HCT116 (cell line): ENCODE measurements around the gene FTO. TPM values are rescaled to one million over a fixed set of nuclear protein-coding genes. Genes with fewer than 3 reads are reported as not detected.

ENCODE experiments used
- ATAC-seq: fragments of 200-7000 bp; cut with Tn5 transposase; 2 replicates; pipeline ENCODE4 v1.9.1; 2020; ENCODE audit warnings: mild to moderate bottlenecking, moderate library complexity
- BruUV-seq: library from RNA; stranded (reverse); fragments of 400-500 nt; replicated peaks from 2 replicates; lab custom pipeline; 2021; lab: Mats Ljungman, UMichigan
- CTCF ChIA-PET: fragments of 300-600 bp; sonication (Branson Sonifier 250); formaldehyde crosslinking; loops from one replicate; lab custom pipeline; 2021; ENCODE audit warnings: antibody characterized with exemption; lab: Charles Lee
- POLR2A ChIA-PET: fragments of 300-600, 350-600 bp; sonication (Branson Sonifier 250); formaldehyde crosslinking; loops from one replicate; lab custom pipeline; 2021; ENCODE audit warnings: antibody characterized with exemption; lab: Charles Lee
- RAD21 ChIA-PET, 2 experiments: fragments of 300-600 bp; sonication (Branson Sonifier 250); formaldehyde crosslinking; loops; one replicate each; lab custom pipeline; 2023; ENCODE audit warnings: low total read pairs in 2 of 2; ENCODE audit not compliant: uncharacterized antibody in 2 of 2, unreplicated experiment in 2 of 2, low non-redundant PET in 1 of 2; lab: Charles Lee
- DNase-seq: peaks from one replicate; pipeline ENCODE4 v3.0.0-alpha.2; 2010; ENCODE audit warnings: low read depth, low spot score
- H2AFZ ChIP-seq: fragments of 200-600 bp; shearing (Covaris generic), sonication (generic); 2 replicates; pipeline ENCODE4 v1.6.1; 2017; ENCODE audit warnings: low read depth, mixed run types, mixed read lengths, antibody characterized with exemption, low read length; ENCODE audit not compliant: poor library complexity, severe bottlenecking
- H3K27ac ChIP-seq: 2 replicates; pipeline ENCODE4 v1.5.1; 2012; ENCODE audit warnings: low read depth, low read length
- H3K27me3 ChIP-seq: fragments of 200-600 bp; sonication (generic); 2 replicates; pipeline ENCODE4 v1.6.1; 2016; ENCODE audit warnings: mixed run types, low read length, mixed read lengths; ENCODE audit not compliant: insufficient read depth
- H3K36me3 ChIP-seq, 2 experiments: fragments of 200-500 bp in 1 of 2; fragments of 200-600 bp in 1 of 2; sonication (Bioruptor generic) in 1 of 2; sonication (generic) in 1 of 2; 2 replicates each; pipeline versions ENCODE4 v1.5.1 to v1.6.1; 2014 to 2016; ENCODE audit warnings: low read length in 2 of 2, inconsistent platforms in 1 of 2, mixed read lengths in 1 of 2, mixed run types in 1 of 2; ENCODE audit not compliant: insufficient read depth in 2 of 2, control insufficient read depth in 1 of 2
- H3K4me1 ChIP-seq, 2 experiments: fragments of 200-600 bp in 1 of 2; sonication (generic) in 1 of 2; 2 replicates each; pipeline versions ENCODE4 v1.5.1 to v1.6.1; 2012 to 2017; ENCODE audit warnings: low read length in 2 of 2, inconsistent platforms in 1 of 2, mild to moderate bottlenecking in 1 of 2, mixed read lengths in 1 of 2, mixed run types in 1 of 2, moderate library complexity in 1 of 2; ENCODE audit not compliant: insufficient read depth in 2 of 2, control insufficient read depth in 1 of 2
- H3K4me2 ChIP-seq: fragments of 200-600 bp; sonication (generic); 2 replicates; pipeline ENCODE4 v1.6.1; 2017; ENCODE audit warnings: mixed run types, low read length, mixed read lengths
- H3K4me3 ChIP-seq, 2 experiments: fragments of 200-600 bp in 1 of 2; sonication (generic) in 1 of 2; replicated peaks in 1 of 2; 2 replicates each; pipeline ENCODE4 v1.5.1; 2011 to 2016; ENCODE audit warnings: low read length in 2 of 2, control low read depth in 1 of 2, low read depth in 1 of 2, mild to moderate bottlenecking in 1 of 2, mixed read lengths in 1 of 2, mixed run types in 1 of 2
- H3K79me2 ChIP-seq: fragments of 200-600 bp; sonication (generic); 2 replicates; pipeline ENCODE4 v1.6.1; 2017; ENCODE audit warnings: mild to moderate bottlenecking, mixed run types, low read length, moderate library complexity, mixed read lengths; ENCODE audit not compliant: insufficient read depth
- H3K9ac ChIP-seq: fragments of 200-600 bp; sonication (generic); 2 replicates; pipeline ENCODE4 v1.6.1; 2016; ENCODE audit warnings: low read length, mixed read lengths
- H3K9me2 ChIP-seq: fragments of 200-600 bp; sonication (generic), shearing (Covaris generic); 2 replicates; pipeline ENCODE4 v1.6.1; 2017; ENCODE audit warnings: mixed run types, mild to moderate bottlenecking, moderate library complexity; ENCODE audit not compliant: insufficient read depth
- H3K9me3 ChIP-seq, 2 experiments: fragments of 200-500 bp in 1 of 2; fragments of 200-600 bp in 1 of 2; sonication (Bioruptor generic) in 1 of 2; sonication (generic) in 1 of 2; 2 replicates each; pipeline ENCODE4 v1.6.1; 2014 to 2017; ENCODE audit warnings: low read length in 2 of 2, mixed read lengths in 2 of 2, inconsistent platforms in 1 of 2, low read depth in 1 of 2, mild to moderate bottlenecking in 1 of 2, mixed run types in 1 of 2, moderate library complexity in 1 of 2; ENCODE audit not compliant: control insufficient read depth in 1 of 2, insufficient read depth in 1 of 2
- H4K20me1 ChIP-seq: fragments of 200-600 bp; sonication (generic), shearing (Covaris generic); 2 replicates; pipeline ENCODE4 v1.6.1; 2017; ENCODE audit warnings: mixed run types, mild to moderate bottlenecking, moderate library complexity; ENCODE audit not compliant: insufficient read depth
- EGR1 ChIP-seq: IDR thresholded peaks from 2 replicates; pipeline ENCODE4 v1.6.1; 2012; ENCODE audit warnings: low read depth
- ELF1 ChIP-seq: IDR thresholded peaks from 2 replicates; pipeline ENCODE4 v1.6.1; 2012; ENCODE audit warnings: low read depth, borderline replicate concordance
- JUND ChIP-seq: IDR thresholded peaks from 2 replicates; pipeline ENCODE4 v1.6.1; 2012
- POLR2A ChIP-seq: IDR thresholded peaks from 2 replicates; pipeline ENCODE4 v1.7.0; 2011; ENCODE audit warnings: borderline replicate concordance; ENCODE audit not compliant: insufficient read depth, insufficient read length; ENCODE audit errors: extremely low read depth
- POLR2AphosphoS5 ChIP-seq: IDR thresholded peaks from 2 replicates; pipeline ENCODE4 v1.6.1; 2011; ENCODE audit warnings: mild to moderate bottlenecking, low read depth, low read length, moderate library complexity
- RAD21 ChIP-seq: IDR thresholded peaks from 2 replicates; pipeline ENCODE4 v1.6.1; 2012; ENCODE audit warnings: low read depth, mild to moderate bottlenecking
- SIN3A ChIP-seq: IDR thresholded peaks from 2 replicates; pipeline ENCODE4 v1.6.1; 2012; ENCODE audit warnings: low read depth
- TCF7L2 ChIP-seq: IDR thresholded peaks from 2 replicates; pipeline ENCODE4 v1.7.0; 2011; ENCODE audit warnings: borderline replicate concordance, inconsistent platforms; ENCODE audit not compliant: insufficient read depth, insufficient read length; ENCODE audit errors: extremely low read depth
- ZNF274 ChIP-seq: fragments of 200-500 bp; sonication (Bioruptor generic); IDR thresholded peaks from 2 replicates; pipeline ENCODE4 v1.6.1; 2014; ENCODE audit warnings: mild to moderate bottlenecking, low read depth, low read length, inconsistent platforms
- intact Hi-C: fragments of 100-400 bp; cut with micrococcal nuclease; formaldehyde crosslinking; loops from 2 replicates; pipeline ENCODE4 v1.10.0; 2022
- total RNA-seq: library from RNA; stranded (reverse); gene quantifications from one replicate; pipeline ENCODE4 v1.2.1, GENCODE V29; 2021; ENCODE audit not compliant: unreplicated experiment
- TF ChIP-seq, protein P1 (sequence below): IDR thresholded peaks from 2 replicates; pipeline ENCODE4 v1.6.1; 2011; ENCODE audit warnings: mild to moderate bottlenecking, low read length, moderate library complexity; ENCODE audit not compliant: insufficient replicate concordance; ENCODE audit errors: extremely low read depth
- TF ChIP-seq, protein P2 (sequence below), 3 experiments: fragments of 200-600 bp in 1 of 3; sonication (generic) in 1 of 3; IDR thresholded peaks in 2 of 3; conservative IDR thresholded peaks in 1 of 3; 2 replicates each; pipeline ENCODE4 v1.5.1; 2012 to 2017; ENCODE audit warnings: low read depth in 2 of 3, low read length in 2 of 3, antibody characterized with exemption in 1 of 3, borderline replicate concordance in 1 of 3, control low read depth in 1 of 3, mild to moderate bottlenecking in 1 of 3, mixed read lengths in 1 of 3, mixed run types in 1 of 3, moderate library complexity in 1 of 3; ENCODE audit not compliant: insufficient read depth in 1 of 3
- TF ChIP-seq, protein P3 (sequence below): IDR thresholded peaks from 2 replicates; pipeline ENCODE4 v1.6.1; 2012

The FTO gene
- total RNA-seq, 1 experiment from 2014 or later = 55.2 TPM

DNA sequence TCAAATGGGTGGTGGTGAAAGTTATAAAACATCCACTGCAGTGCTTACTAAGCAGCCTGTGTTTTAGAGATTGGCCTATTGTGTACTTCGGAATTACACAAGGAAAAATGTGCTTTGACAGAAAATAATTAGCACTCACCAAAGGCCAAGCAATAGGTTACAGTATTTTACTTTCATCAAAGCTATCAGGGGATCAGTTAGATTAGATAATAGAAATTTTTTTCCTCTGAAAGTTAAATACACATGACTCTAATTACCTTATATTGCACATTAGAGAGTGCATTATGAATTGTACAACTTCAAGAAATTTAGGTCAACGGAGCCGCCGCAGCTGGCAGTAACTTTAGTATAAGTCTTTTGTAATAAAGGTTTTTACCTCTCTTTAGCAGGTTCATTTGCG is 232.6 kb downstream of the FTO start:
- H3K4me1 ChIP-seq = no peaks in the 10 kb centered on the region
- DNase-seq (no peak), ATAC-seq (no peak)
- H3K27ac ChIP-seq = no peak overlapping the region
- H3K4me3 ChIP-seq = no peak overlapping the region
- no peak overlapping the region for H3K4me2 ChIP-seq
- H3K27me3 ChIP-seq = no peaks in the 10 kb centered on the region
- no peaks in the 10 kb centered on the region for H3K79me2 ChIP-seq
- no peaks in the 10 kb centered on the region for H3K9me3 ChIP-seq
- ChIA-PET CTCF (no interaction called here), RAD21 (no interaction called here), POLR2A (no interaction called here)
- BruUV-seq = no TSS peak
- H2AFZ ChIP-seq = no peak overlapping the region
- intact Hi-C loops = no loop called here
- H3K36me3 ChIP-seq = no peaks in the 10 kb centered on the region
- no peaks in the 10 kb centered on the region for H4K20me1 ChIP-seq
- TF ChIP-seq ZNF274 (no peak), EGR1 (no peak), JUND (no peak), POLR2A (no peak), POLR2AphosphoS5 (no peak), SIN3A (no peak), RAD21 (no peak), ELF1 (no peak), TCF7L2 (no peak)
- TF ChIP-seq, protein P1, sequence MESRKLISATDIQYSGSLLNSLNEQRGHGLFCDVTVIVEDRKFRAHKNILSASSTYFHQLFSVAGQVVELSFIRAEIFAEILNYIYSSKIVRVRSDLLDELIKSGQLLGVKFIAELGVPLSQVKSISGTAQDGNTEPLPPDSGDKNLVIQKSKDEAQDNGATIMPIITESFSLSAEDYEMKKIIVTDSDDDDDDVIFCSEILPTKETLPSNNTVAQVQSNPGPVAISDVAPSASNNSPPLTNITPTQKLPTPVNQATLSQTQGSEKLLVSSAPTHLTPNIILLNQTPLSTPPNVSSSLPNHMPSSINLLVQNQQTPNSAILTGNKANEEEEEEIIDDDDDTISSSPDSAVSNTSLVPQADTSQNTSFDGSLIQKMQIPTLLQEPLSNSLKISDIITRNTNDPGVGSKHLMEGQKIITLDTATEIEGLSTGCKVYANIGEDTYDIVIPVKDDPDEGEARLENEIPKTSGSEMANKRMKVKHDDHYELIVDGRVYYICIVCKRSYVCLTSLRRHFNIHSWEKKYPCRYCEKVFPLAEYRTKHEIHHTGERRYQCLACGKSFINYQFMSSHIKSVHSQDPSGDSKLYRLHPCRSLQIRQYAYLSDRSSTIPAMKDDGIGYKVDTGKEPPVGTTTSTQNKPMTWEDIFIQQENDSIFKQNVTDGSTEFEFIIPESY = no peak
- TF ChIP-seq, protein P2, sequence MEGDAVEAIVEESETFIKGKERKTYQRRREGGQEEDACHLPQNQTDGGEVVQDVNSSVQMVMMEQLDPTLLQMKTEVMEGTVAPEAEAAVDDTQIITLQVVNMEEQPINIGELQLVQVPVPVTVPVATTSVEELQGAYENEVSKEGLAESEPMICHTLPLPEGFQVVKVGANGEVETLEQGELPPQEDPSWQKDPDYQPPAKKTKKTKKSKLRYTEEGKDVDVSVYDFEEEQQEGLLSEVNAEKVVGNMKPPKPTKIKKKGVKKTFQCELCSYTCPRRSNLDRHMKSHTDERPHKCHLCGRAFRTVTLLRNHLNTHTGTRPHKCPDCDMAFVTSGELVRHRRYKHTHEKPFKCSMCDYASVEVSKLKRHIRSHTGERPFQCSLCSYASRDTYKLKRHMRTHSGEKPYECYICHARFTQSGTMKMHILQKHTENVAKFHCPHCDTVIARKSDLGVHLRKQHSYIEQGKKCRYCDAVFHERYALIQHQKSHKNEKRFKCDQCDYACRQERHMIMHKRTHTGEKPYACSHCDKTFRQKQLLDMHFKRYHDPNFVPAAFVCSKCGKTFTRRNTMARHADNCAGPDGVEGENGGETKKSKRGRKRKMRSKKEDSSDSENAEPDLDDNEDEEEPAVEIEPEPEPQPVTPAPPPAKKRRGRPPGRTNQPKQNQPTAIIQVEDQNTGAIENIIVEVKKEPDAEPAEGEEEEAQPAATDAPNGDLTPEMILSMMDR (IDR thresholded peaks at IDR 0.05 in 2 of 3, conservative IDR thresholded peaks at IDR 0.05 in 1 of 3; ENCODE audit: borderline replicate concordance in 1 of 3, insufficient read depth in 1 of 3, low read depth in 2 of 3, low read length in 2 of 3) = no peak
- TF ChIP-seq, protein P3, sequence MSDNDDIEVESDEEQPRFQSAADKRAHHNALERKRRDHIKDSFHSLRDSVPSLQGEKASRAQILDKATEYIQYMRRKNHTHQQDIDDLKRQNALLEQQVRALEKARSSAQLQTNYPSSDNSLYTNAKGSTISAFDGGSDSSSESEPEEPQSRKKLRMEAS = no peak
- no peak overlapping the region for H3K9ac ChIP-seq
- no peaks in the 10 kb centered on the region for H3K9me2 ChIP-seq
